Choroid plexus epithelial cell (primary cell): Measurements from ENCODE around the gene PLCG2.
A peak's percentile ranks its signal among the peaks of the same experiment; 100 is the strongest.
"Not testable (repeated sequence)": the region's sequence is repeated elsewhere in the genome, so short reads cannot be mapped to it uniquely, and the experiment has no call there.

Experiments
- DNase-seq: peaks from one replicate; pipeline ENCODE4 v3.0.0-alpha.2; 2010; ENCODE audit warnings: low read depth
- H3K4me3 ChIP-seq: 2 replicates; pipeline ENCODE4 v1.5.1; 2011; ENCODE audit warnings: low read depth, mild to moderate bottlenecking, control low read depth, low read length, moderate library complexity
- TF ChIP-seq, protein P1 (sequence below): conservative IDR thresholded peaks from 2 replicates; pipeline ENCODE4 v1.5.1; 2011; ENCODE audit warnings: low read depth, mild to moderate bottlenecking, control low read depth, inconsistent platforms, low read length, moderate library complexity

PLCG2 gene

DNA sequence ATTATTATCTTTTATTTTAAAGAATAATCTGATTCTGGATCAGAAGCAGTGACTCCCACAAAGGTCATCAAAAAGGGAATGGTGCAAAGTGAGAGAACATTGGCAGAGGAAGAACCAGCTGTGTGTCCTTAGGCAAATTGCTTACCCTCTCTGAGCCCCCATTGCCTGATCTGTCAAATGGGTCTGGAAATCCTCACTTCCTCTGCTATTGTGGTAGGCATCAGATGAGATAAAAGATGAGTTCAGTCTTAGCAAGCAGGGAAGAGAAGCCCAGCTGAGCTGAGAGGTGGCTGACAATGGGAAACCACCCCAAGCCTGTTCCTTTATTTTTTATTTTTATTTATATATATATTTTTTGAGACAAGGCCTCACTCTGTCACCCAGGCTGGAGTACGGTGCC, 24.2 kb upstream of the PLCG2 start:
- TF ChIP-seq, protein P1, sequence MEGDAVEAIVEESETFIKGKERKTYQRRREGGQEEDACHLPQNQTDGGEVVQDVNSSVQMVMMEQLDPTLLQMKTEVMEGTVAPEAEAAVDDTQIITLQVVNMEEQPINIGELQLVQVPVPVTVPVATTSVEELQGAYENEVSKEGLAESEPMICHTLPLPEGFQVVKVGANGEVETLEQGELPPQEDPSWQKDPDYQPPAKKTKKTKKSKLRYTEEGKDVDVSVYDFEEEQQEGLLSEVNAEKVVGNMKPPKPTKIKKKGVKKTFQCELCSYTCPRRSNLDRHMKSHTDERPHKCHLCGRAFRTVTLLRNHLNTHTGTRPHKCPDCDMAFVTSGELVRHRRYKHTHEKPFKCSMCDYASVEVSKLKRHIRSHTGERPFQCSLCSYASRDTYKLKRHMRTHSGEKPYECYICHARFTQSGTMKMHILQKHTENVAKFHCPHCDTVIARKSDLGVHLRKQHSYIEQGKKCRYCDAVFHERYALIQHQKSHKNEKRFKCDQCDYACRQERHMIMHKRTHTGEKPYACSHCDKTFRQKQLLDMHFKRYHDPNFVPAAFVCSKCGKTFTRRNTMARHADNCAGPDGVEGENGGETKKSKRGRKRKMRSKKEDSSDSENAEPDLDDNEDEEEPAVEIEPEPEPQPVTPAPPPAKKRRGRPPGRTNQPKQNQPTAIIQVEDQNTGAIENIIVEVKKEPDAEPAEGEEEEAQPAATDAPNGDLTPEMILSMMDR = no peak
- no peak for DNase-seq
- no peak overlapping the region for H3K4me3 ChIP-seq

DNA sequence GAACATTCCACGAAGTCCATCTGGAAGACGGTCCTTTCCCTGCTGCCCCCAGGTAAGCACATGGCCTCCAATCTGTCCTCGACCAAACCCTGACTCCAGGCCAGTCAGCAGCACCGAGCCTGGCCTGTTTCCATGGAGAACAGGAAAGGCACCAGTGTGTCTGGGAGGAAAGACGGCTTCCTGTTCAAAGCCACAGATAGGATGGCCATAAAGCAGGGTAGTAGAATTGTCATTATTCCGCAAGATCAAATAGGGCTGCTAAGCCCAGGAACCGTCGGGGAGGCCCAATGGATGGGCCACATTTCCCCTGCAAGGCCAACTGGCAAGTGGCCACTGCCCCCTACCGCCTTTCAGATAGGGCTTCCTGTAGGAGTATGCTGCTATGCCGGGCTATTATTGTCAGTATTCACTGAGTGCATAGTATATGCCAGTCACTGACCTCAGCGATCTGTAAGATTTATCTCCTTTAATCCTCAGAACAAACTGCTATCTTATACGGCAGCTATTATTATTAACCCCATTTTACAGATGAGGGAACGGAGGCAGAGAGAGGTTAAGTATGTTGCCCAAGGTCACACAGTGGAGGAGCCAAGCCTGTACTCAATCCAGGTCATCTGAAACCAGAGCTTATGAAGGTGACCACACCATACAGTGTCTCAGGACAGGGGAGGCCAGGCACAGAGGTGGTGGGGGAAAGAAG, 23.0 kb upstream of the PLCG2 start:
- no peak overlapping the region for H3K4me3 ChIP-seq
- DNase-seq = no peak
- TF ChIP-seq, protein P1 = no peak

DNA sequence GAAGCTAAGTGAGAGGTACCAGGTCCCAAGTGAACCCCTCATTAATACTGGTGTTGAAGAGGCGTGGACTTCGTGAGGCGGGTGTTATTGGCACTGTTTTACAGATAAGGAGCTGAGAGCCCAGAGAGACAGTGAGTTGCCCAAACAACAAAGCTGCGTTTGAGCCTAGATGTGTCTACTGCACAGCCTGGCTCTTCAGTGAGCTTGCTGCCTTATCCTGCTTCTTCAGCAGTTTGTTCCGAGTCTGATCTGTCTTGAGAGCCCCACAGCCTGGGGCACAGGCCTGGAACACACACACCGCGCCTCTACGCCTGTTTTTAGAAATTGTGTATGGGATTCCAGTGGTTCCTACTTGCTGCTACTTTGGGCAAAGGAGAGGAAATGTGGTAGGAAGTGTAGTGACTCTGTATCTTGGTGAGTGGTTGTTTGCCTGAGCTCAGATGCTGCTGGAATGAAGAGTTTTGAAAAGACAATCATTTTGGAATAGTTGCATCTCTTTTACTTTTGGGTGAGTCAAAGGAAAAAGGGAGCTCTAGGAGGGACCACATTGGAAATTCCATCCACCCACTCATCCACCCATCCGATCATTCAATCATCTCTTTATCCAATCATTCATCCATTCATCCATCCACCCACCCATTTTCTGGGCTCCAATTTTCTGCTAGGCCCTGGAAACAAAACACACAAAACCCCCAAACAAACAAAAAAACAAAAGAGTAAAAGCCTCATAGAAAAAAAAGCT, 22.3 kb upstream of the PLCG2 start:
- H3K4me3 ChIP-seq = no peak overlapping the region
- TF ChIP-seq, protein P1 = no peak
- DNase-seq = no peak

DNA sequence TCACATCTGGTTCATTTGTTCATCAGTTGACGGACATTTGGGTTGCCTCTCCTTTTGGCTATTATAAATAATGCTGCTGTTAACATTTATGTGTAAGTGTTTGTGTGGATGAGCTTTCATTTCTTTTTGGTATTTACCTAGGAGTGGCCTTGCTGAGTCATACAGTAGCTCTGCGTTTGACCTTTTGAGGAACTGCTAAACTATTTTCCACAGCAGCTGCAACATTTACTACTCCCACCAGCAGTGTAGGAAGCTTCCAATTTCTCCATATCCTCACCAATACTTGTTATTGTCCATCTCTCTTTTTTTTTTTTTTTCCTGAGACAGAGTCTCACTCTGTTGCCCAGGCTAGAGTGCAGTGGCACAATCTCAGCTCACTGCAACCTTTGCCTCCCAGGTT, 20.7 kb upstream of the PLCG2 start:
- H3K4me3 ChIP-seq = no peak overlapping the region
- DNase-seq = peak; percentile 50
- TF ChIP-seq, protein P1 = no peak

DNA sequence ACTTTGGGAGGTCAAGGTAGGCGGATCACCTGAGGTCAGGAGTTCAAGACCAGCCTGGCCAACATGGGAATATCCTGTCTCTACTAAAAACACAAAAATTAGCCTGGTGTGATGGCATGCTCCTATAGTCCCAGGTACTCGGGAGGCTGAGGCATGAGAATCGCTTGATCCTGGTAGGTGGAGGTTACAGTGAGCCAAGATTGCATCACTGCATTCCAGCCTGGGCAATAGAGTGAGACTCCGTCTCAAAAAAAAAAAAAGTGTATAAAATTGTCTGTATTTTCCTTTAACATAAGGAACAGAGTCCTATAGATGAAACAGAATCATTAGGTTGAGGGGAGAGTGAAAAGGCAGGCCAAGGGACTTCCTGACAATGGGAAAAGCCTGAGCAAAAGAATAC, 16.8 kb upstream of the PLCG2 start:
- DNase-seq = not testable (repeated sequence)

DNA sequence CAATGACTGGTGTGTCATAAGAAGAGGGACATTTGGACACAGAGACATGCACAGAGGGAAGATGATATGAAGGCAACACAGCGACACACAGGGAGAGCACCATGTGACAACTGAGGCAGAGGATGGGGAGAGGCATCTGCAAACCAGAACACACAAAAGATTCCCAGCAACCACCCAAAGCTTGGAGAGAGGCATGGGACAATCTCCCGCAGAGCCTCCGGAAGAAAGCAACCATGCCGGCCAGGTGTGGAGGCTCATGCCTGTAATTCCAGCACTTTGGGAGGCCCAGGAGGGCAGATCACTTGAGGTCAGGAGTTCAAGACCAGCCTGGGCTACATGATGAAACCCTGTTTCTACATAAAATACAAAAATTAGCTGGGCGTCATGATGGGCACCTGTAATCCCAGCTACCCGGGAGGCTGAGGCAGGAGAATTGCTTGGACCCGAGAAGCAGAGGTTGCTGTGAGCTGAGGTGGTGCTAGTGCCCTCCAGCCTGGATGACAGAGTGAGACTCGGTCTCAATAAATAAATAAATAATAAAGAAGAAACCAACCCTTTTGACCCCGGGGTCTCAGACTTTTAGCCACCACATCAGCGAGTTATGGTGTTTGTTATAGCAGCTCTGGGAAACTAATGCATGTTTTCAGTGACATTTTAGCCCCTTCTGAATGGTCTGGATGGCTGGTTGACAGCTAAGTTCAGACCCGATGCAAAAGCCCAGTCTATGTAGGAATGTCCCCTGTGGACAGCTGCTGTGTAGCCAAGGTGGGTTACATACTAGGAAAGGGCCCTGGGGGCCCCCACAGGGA, 13.8 kb upstream of the PLCG2 start:
- TF ChIP-seq, protein P1 = no peak
- no peak overlapping the region for H3K4me3 ChIP-seq
- DNase-seq = no peak

More for the DNA sequence above, 16.8 kb upstream of the PLCG2 start:
- H3K4me3 ChIP-seq = not testable (repeated sequence)

DNA sequence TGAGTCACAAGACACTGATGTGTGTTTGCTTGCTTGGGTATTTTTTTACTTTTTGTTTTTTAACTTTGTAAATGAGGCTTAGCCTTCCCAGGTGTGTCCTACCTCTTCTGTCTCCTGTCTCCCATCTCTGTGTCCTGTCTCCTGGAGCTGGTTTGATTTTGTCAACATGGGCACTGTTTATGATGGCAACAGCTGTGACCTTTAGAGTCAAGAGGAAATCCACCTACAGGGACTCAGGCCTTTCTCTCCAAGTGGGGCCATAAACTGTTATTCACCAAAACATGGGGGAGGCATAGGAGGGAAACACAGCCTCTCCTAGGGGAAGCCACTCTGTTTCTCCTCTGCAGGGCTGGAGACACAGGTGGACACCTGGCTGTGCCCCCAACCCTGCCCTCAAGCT, 13.1 kb upstream of the PLCG2 start:
- DNase-seq = no peak
- TF ChIP-seq, protein P1 = no peak
- H3K4me3 ChIP-seq = no peak overlapping the region
